ENCODE measurements around the gene TRIM42.

TRIM42 gene

GRCh38 chr3:140710711-140711389 lies 33.0 kb downstream of the TRIM42 start:
- no peak for DNase-seq

GRCh38 chr3:140711390-140712035 lies 33.6 kb downstream of the TRIM42 start:
- DNase-seq, result no peak

GRCh38 chr3:140712301-140712700 lies 34.4 kb downstream of the TRIM42 start:
- no peak for DNase-seq

GRCh38 chr3:140715035-140715434 lies 37.2 kb downstream of the TRIM42 start:
- DNase-seq, result no peak

GRCh38 chr3:140717921-140718320 lies 40.1 kb downstream of the TRIM42 start:
- no peak for DNase-seq

GRCh38 chr3:140719841-140720614 lies 42.2 kb downstream of the TRIM42 start:
- DNase-seq, result no peak

GRCh38 chr3:140723576-140723975 lies 45.7 kb downstream of the TRIM42 start:
- no peak for DNase-seq

- no peak for DNase-seq
These were observed 47.3 kb downstream of the TRIM42 start for GRCh38 chr3:140724856-140725812.

- DNase-seq, result no peak
These were observed 48.2 kb downstream of the TRIM42 start for GRCh38 chr3:140726066-140726465.

- DNase-seq, result no peak
These were observed 50.0 kb downstream of the TRIM42 start for GRCh38 chr3:140727886-140728285.

- DNase-seq, result no peak
These were observed 53.7 kb downstream of the TRIM42 start for GRCh38 chr3:140731440-140732119.

- DNase-seq, result no peak
These were observed 55.8 kb downstream of the TRIM42 start for GRCh38 chr3:140733623-140734022.

GRCh38 chr3:140736863-140737460 lies 59.1 kb downstream of the TRIM42 start:
- DNase-seq, result peak; percentile 52

- DNase-seq, result no peak
These were observed 64.3 kb downstream of the TRIM42 start for GRCh38 chr3:140742116-140742515.

- no peak for DNase-seq
These were observed 70.3 kb downstream of the TRIM42 start for GRCh38 chr3:140748171-140748570.

GRCh38 chr3:140748903-140749302 lies 71.0 kb downstream of the TRIM42 start:
- no peak for DNase-seq

Data from fibroblast of skin of scalp (primary cell).